SK-N-MC (cell line): ENCODE measurements around the gene NDUFAB1.

Experiments
- EZH2 ChIP-seq: fragments of 200-600 bp; sonication (generic); IDR thresholded peaks from one replicate; pipeline ENCODE4 v1.6.1; 2017; ENCODE audit warnings: antibody characterized with exemption
- POLR2AphosphoS5 ChIP-seq: IDR thresholded peaks from 2 replicates; pipeline ENCODE4 v1.6.1; 2012; ENCODE audit warnings: mild to moderate bottlenecking, low read depth, low read length, borderline replicate concordance

DNA sequence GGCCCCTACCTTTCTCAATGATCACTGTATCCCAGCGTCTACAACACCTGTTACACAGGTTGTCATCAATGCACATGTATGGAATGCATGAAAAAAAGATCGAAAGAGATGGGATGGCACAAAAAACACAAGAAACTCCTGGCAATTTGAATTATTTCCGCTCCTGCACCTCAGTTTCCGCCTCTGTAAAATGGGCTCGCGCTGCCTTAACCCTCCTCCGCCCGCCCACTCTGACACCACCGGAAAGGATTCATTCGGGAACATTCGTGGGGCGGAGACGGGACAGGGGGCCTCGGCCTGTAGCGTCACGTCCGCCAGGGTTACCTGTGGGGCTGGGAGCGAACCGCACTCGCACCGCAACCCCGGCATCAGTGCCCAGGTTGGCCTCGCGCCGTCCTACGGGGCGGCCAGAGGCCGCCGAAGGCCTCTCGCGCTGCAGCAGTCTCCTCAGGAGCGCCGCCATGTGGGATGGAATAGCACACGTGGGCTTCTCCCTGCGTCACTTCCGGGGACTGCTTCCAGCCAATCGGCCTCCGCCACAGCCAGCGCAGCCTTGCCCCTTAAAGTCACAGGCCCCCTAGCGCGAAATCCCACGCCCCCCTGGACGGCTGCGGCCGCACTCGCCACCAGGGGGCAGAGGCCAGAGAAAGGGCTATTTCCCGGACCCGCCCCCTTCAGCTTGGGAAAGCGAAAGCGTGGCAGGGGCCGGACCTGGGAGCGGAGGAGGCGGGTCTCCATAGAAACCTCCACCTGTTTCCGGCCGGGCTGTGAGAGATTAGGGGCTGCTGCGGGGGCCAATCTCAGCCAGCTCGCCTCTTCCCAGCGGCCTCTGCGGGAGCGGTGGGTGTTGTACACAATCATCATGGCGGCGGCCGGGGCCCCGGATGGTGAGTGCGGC, 39.0 kb downstream of the NDUFAB1 start, which contains the start of the genes EARS2 and UBFD1:
- TF ChIP-seq POLR2AphosphoS5 (peak; percentile 72), EZH2 (no peak)
